22Rv1 (cell line): Measurements from ENCODE around the gene SSBP2.

Source experiments
- H3K27ac ChIP-seq: fragments of 450-650 bp; 2 replicates; pipeline ENCODE4 v1.5.1; 2017
- CTCF ChIP-seq: fragments of 450-650 bp; IDR thresholded peaks from 2 replicates; pipeline ENCODE4 v1.5.1; 2017; ENCODE audit warnings: mild to moderate bottlenecking
- ZFX ChIP-seq: fragments of 450-650 bp; IDR thresholded peaks from 2 replicates; pipeline ENCODE4 v1.6.1; 2017; ENCODE audit warnings: antibody characterized with exemption, borderline replicate concordance

SSBP2 gene

DNA sequence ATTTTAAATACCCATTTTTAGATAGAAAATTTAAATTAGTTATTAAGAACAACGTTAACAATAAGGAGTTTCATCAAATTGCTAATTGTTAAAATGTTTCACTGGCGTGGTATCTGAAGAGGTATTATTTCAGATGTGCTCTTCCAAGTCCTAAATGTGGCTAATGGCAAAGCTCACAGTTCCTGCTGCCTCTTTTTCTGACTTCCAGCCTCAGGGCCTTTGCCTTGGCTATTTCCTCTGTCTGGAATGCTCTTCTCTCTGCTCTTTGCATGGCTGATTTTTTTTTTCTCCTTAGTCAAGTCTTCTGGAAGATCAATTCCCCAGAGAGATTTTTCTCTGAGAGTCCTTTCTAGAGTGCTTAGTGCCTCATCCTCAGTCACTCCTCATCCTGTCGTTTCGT is 9.6 kb upstream of the SSBP2 start:
- TF ChIP-seq CTCF (no peak), ZFX (no peak)
- no peak overlapping the region for H3K27ac ChIP-seq

- no peak for TF ChIP-seq CTCF
- no peak for TF ChIP-seq ZFX
Observed at GRCh38 chr5:81759632-81760005, 8.7 kb upstream of the SSBP2 start.

DNA sequence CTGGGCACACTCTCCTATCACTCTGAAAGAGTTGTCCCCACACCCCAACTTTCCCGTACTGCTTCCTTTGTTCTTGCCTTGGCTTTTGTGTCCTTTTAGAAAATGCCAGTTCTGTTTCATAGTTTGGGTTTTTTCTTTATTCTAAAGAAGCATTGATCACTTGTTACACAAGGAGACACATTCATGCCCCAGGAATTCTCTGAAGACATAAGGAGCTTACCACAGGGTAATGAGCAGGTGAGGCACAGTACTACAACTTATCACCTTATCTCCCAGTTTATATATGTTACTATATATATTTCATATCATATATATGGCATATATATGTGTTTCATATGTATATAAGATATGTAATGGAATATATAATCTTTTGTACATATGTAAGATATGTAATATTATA is 6.5 kb upstream of the SSBP2 start:
- H3K27ac ChIP-seq = no peak overlapping the region
- TF ChIP-seq ZFX = no peak
- no peak for TF ChIP-seq CTCF

More at GRCh38 chr5:81759632-81760005, 8.7 kb upstream of the SSBP2 start:
- H3K27ac ChIP-seq = no peak overlapping the region

GRCh38 chr5:81756016-81756415 is 5.1 kb upstream of the SSBP2 start:
- TF ChIP-seq CTCF (no peak), ZFX (no peak)
- peak overlapping the region; percentile 56 for H3K27ac ChIP-seq

DNA sequence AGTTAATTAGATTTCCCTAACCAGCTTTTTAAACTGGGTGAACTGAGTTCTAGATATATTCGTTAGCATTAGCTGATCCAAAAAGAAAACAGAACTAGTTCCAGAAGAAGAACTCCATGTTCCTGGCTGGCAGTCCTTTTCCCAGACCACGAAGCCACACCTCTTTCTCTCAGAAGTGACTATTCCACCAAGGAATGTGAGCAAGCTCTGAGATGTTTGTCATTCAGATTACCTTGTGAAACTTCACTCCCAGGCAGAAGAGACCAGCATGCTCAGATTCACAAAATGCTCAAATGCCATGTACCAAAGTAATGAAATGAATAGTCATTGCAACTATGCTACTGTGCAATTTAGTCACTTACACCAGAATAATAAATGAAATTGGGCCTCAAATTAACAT is 4.4 kb upstream of the SSBP2 start:
- no peak for TF ChIP-seq CTCF
- TF ChIP-seq ZFX = no peak
- peak overlapping the region; percentile 56 for H3K27ac ChIP-seq

DNA sequence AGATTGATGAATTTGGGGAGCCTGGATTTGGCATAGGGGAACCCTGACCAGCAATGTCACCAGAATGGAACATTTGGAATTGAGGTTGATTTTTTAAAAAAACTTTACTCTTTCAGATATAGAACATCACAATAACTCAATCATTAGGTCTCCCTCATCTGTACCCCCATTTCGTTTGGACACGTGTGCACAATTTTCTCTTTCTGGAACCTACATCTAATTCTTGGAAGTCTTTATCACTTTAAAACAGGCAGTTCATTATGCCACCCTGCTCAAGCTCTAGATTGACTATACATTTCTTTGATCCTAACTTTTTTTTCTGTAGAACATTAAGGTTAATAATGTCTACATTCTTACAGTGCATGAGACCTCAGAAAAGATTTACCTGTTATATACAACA is 3.7 kb upstream of the SSBP2 start:
- TF ChIP-seq CTCF (no peak), ZFX (no peak)
- H3K27ac ChIP-seq = peak overlapping the region; percentile 56

DNA sequence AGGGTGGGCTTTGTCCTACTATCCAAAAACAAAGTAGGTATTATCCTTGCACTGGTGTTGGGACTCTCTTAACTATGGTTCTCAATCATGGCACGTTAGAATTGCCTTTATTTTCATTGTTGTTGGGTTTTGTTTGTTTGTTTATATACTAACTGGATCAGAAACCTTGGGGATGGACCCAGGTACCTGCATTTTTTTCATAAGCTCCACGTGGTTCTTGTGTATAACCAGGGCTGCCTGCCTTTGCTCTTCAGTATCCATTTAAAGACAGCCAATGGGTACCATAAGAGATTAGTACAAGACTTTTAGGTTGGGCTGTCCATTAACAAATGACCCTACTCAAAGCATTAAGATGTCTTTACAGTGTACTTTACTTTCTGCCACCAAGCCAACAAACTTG is 2.5 kb upstream of the SSBP2 start:
- no peak for TF ChIP-seq ZFX
- no peak for TF ChIP-seq CTCF
- H3K27ac ChIP-seq = no peak overlapping the region
